NCI-H2196 (cell line): Measurements from ENCODE around the gene ARAP3.

Experiments
- DNase-seq: peaks from one replicate; lab custom pipeline; 2025; ENCODE audit not compliant: unreplicated experiment; lab: John Stamatoyannopoulos, UW

ARAP3 gene

GRCh38 chr5:141641634-141642267, 40.3 kb downstream of the ARAP3 start:
- DNase-seq = no peak

- DNase-seq = no peak
Observed at GRCh38 chr5:141640698-141641097, 41.3 kb downstream of the ARAP3 start.

- DNase-seq = no peak
Observed at GRCh38 chr5:141640051-141640415, 42.0 kb downstream of the ARAP3 start.

GRCh38 chr5:141639357-141640050, 42.5 kb downstream of the ARAP3 start:
- DNase-seq = no peak

- DNase-seq = no peak
Observed at GRCh38 chr5:141638771-141639170, 43.3 kb downstream of the ARAP3 start.

GRCh38 chr5:141637767-141638419, 44.1 kb downstream of the ARAP3 start:
- DNase-seq = no peak

GRCh38 chr5:141637123-141637766, 44.8 kb downstream of the ARAP3 start:
- DNase-seq = peak; percentile 27

GRCh38 chr5:141636413-141637122, 45.5 kb downstream of the ARAP3 start, which contains the start of the genes HDAC3 and RELL2:
HDAC3 (minus strand) TSS chr5:141636849; CDS start chr5:141636790, 59 bp downstream.
RELL2 (plus strand) TSS chr5:141636997; CDS start chr5:141638226, 1,229 bp downstream.
- peak; percentile 89 for DNase-seq

- DNase-seq = no peak
Observed at GRCh38 chr5:141636106-141636412, 46.0 kb downstream of the ARAP3 start.

GRCh38 chr5:141635646-141636045, 46.4 kb downstream of the ARAP3 start:
- no peak for DNase-seq

GRCh38 chr5:141634720-141635119, 47.3 kb downstream of the ARAP3 start:
- no peak for DNase-seq

GRCh38 chr5:141633871-141634561, 48.0 kb downstream of the ARAP3 start:
- DNase-seq = no peak

- DNase-seq = peak; percentile 42
Observed at GRCh38 chr5:141632650-141633049, 49.4 kb downstream of the ARAP3 start.

GRCh38 chr5:141630570-141631140, 51.4 kb downstream of the ARAP3 start:
- DNase-seq = no peak

GRCh38 chr5:141628175-141628788, 53.7 kb downstream of the ARAP3 start:
- no peak for DNase-seq

GRCh38 chr5:141623611-141624010, 58.4 kb downstream of the ARAP3 start:
- DNase-seq = no peak

GRCh38 chr5:141623186-141623585, 58.8 kb downstream of the ARAP3 start:
- DNase-seq = no peak

GRCh38 chr5:141618804-141619554, 63.1 kb downstream of the ARAP3 start, which contains the start of gene DIAPH1:
DIAPH1 (minus strand) TSS chr5:141619000; CDS start chr5:141618914, 86 bp downstream.
- DNase-seq = peak; percentile 97
